ENCODE results near the gene VPS72.

Gene VPS72

DNA sequence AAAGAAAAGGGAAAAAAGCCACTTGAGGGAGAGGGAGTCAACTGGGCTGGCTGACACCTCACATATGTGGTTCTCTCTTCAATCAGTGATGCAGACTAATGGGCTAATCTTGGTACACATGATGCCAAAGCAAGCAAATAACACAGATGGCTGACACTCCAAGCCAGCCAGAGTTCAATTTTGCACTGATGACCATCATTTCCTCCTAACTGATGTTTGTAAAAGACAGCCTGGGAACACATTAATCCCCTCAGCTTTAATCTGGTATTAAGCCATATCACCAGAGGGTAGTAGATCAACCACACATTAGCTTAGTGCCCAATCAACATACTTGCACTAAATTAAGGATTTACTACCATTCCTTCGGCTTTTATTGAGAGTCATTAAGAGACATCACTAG lies 2.8 kb downstream of the VPS72 start:
- no peak for DNase-seq (ENCODE audit: low read depth in 2 of 2)

DNA sequence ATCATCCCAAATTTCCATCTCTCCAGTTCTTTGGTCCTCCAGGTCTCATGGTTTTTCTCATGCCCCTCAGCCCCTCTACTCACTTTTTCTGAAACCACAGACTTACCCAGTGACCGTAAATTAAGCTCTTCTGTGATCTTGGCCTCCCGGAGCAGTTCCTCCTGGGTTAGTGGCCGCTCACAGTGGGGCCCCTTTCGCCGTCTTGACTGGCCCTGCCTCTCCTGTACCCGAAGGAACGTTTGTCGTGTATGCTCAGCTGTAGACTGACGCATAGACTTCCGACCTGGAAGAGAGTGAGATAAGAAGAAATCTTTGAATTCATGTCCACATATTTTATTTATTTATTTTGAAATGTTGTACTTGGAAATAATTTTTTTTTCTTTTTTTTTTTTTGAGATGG lies 5.8 kb downstream of the VPS72 start:
- DNase-seq (ENCODE audit: low read depth in 2 of 2) = no peak

GRCh38 chr1:151176514-151177045 lies 13.4 kb downstream of the VPS72 start:
- DNase-seq (ENCODE audit: low read depth in 2 of 2) = no peak

- no peak for DNase-seq (ENCODE audit: low read depth in 2 of 2)
Observed at GRCh38 chr1:151175863-151176262, 14.1 kb downstream of the VPS72 start, which contains the start of gene TMOD4. TMOD4 (minus strand) TSS chr1:151175981; CDS start chr1:151174875, 1,106 bp downstream.

DNA sequence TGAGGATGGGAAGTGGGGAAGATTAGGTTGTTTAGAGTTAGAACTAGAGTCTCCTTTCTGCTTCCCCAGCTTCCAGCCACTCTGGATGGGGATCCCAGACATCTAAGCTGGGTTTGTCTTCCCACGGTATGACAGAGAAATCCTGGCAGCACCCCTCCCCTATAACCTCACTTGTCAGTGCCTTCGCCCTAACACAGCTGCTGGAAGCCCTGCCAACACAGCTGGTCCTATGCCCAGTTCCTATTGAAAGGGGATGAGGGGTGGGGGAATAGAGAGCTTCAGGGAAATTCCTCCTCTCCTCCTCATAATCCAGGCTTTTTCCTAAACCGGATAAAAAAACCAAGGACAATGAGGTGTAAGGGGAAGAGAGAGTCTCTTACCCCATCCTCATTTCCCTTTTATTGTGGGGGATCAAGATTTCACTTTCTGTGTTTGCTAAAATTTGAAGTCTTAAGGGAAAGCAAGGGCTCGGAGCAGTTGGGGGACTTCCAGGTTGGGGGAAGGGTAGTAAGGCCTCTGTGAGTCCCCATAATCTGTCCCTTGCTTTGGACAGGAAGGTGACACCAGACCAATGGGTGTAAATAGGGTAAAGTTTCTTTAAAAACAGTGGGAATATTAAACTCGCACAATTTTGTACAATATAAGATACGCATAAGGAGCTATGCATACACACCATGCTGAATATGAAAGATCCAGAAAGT lies 14.8 kb downstream of the VPS72 start:
- no peak for DNase-seq (ENCODE audit: low read depth in 2 of 2)

DNA sequence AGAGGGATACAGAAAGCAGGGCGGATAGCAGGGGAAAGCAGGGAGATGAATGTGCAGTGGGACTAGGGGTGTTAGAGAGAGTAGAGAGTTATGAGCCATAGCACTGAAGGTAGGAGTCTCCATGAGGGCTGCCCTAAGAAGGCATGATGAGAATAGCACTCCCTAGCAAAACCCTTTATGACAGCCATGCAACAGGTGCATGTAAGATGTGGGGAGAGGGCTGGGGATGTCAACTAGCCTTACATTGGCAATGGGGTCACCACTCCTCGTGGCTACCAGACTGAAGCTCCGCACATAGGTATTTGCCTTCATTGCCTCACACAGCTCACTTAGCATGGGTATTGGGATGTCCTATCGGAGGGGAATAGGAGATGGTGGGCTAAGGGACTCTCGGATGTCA lies 18.8 kb downstream of the VPS72 start:
- DNase-seq (ENCODE audit: low read depth in 2 of 2) = no peak

GRCh38 chr1:151167116-151167515 lies 22.9 kb downstream of the VPS72 start:
- no peak for DNase-seq (ENCODE audit: low read depth in 2 of 2)

DNA sequence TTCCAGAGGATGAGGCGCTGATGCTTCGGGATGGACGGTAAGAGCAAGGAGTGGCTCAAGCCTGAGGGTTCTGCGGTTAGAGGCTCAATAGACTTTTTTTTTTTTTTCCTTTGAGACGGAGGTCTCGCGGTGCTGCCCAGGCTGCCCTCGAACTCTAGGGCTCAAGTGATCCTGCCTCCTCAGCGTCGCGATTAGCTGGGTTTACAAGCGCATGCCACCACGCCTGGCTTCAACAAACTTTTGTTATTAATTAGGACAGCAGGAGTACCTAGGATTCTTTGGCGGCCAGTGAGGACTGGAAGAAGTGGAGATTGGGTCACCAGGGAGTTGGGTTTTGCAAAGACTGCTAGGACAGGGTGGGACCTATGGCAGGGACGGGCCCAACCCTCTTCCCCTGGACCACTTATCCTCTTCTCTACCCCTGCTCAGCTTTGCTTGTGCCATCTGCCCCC lies 23.5 kb downstream of the VPS72 start:
- DNase-seq (ENCODE audit: low read depth in 2 of 2) = no peak

GRCh38 chr1:151165738-151166504 lies 24.1 kb downstream of the VPS72 start, which contains the start of the genes LYSMD1 and SCNM1:
LYSMD1 (minus strand) TSS chr1:151165902; CDS start chr1:151165258, 644 bp downstream.
SCNM1 (plus strand) TSS chr1:151166144; CDS start chr1:151166153, 9 bp downstream.
- DNase-seq (ENCODE audit: low read depth in 2 of 2) = peak; percentile 82 to 92

GRCh38 chr1:151165281-151165737 lies 24.7 kb downstream of the VPS72 start:
- DNase-seq (ENCODE audit: low read depth in 2 of 2) = no peak

GRCh38 chr1:151164732-151165280 lies 25.2 kb downstream of the VPS72 start:
- no peak for DNase-seq (ENCODE audit: low read depth in 2 of 2)

DNA sequence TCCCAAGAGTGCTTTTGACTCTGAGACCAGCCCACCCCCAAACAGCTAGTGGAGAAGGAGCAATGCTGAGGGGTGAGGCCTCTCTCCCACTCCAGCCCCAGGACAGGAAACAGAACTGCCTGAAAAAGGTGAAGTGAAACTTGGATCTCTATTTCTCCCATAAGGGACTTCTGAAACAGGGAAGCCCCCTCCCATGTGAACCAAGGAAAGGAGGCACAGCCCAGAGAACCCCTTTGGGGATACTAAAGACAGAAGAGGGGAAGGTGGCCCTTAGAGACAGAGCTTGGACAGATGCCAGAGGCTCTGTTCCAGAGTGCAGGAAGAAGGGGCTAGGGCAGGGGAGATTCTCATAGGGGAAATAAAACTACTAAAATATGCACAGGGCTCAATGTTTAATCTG lies 30.6 kb downstream of the VPS72 start:
- no peak for DNase-seq (ENCODE audit: low read depth in 2 of 2)

DNA sequence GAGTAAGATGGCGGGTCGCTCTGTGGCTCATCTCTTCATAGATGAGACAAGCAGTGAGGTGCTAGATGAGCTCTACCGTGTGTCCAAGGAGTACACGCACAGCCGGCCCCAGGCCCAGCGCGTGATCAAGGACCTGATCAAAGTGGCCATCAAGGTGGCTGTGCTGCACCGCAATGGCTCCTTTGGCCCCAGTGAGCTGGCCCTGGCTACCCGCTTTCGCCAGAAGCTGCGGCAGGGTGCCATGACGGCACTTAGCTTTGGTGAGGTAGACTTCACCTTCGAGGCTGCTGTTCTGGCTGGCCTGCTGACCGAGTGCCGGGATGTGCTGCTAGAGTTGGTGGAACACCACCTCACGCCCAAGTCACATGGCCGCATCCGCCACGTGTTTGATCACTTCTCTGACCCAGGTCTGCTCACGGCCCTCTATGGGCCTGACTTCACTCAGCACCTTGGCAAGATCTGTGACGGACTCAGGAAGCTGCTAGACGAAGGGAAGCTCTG lies 31.2 kb downstream of the VPS72 start:
- DNase-seq (ENCODE audit: low read depth in 2 of 2) = no peak

DNA sequence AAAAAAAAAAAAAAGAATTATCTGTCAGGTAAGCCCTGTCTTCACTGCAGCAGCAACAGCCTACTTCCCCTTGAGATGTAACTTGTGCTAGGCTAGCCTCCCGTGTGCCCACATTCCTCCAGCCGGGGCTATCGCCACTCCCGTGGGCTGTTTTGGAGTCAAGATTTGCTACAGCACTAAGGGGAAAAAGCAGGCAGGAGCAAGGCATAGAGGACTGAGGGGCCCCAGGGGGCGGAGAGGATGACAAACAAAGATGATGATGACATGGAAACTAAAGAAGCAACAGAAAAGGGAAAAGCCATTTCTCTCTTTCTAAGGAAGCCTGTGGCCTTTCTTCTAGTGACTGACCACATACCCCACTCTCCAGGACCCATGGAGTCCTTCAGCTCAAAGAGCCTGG lies 31.7 kb downstream of the VPS72 start:
- peak; percentile 49 to 54 for DNase-seq (ENCODE audit: low read depth in 2 of 2)

GRCh38 chr1:151157067-151157531 lies 32.9 kb downstream of the VPS72 start:
- DNase-seq (ENCODE audit: low read depth in 2 of 2) = peak; percentile 40 to 50

- DNase-seq (ENCODE audit: low read depth in 2 of 2) = peak; percentile 67 to 77
Observed at GRCh38 chr1:151156515-151156819, 33.5 kb downstream of the VPS72 start, which contains the start of gene TNFAIP8L2. TNFAIP8L2 (plus strand) TSS chr1:151156649; CDS start chr1:151158698, 2,049 bp downstream.

GRCh38 chr1:151147665-151148064 lies 42.3 kb downstream of the VPS72 start:
- DNase-seq (ENCODE audit: low read depth in 2 of 2) = no peak

GRCh38 chr1:151147132-151147503 lies 42.9 kb downstream of the VPS72 start:
- DNase-seq (ENCODE audit: low read depth in 2 of 2) = no peak

DNA sequence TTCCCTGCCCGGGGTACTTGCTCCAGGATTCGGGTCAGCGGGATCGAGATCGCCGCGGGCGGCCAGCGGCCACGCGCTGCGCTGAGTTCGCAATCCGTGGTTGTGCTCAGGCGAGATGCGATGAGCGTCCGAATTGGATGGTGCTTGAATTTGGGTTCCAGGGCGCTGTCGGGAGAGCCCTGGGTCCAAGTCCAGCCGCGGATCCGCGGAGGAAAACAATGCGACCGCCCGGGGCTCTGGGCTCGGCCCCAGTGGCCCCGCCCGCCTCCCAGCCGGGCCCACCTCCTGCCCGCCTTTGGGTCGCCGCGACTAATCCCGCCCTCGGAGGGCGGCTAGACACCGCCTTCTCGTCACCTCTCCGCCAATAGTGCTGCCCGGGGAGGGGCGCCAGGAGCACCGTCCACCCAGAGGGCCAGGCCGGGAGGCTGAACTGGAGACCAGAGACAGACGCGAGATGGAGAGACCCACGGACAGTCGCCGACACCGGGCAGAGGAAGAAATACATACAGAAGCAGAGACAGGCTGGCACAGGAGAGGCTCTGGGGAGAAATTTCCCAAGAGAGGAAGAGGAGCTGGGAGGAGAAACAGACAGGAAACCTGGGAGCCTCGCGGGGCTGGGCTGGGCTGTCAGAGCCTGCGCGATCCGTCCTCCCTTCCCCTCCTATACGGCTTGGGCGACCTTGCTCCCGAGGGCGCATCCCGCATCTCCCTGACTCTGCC lies 43.4 kb downstream of the VPS72 start, which contains the start of gene SEMA6C:
Gene SEMA6C (minus strand): TSS at position 220 of the 720 bp plus-strand sequence. CDS start 4,010 bp downstream, outside the sequence.
- peak; percentile 84 to 88 for DNase-seq (ENCODE audit: low read depth in 2 of 2)

GRCh38 chr1:151146072-151146411 lies 44.0 kb downstream of the VPS72 start:
- no peak for DNase-seq (ENCODE audit: low read depth in 2 of 2)

Measured in stimulated activated CD8-positive, alpha-beta memory T cell treated with anti-CD3 and anti-CD28 coated beads, Interleukin-2, amount 100 ng/mL, for 48 hours (primary cell).